Measurements from ENCODE around the gene DCTN3. TPM values are rescaled to one million over a fixed set of nuclear protein-coding genes. Genes with fewer than 3 reads are reported as not detected.

DCTN3 gene
- total and polyA plus RNA-seq, 9 of the 15 experiments (the other 6 are each of a cell fraction or from before 2014, with no cell fraction given): 11.0 to 51.0 (median 41.9) TPM

- Histone ChIP-seq H4K20me1 (replicated peaks; ENCODE audit: control insufficient read depth, insufficient read depth, low read length) (no peaks in the 10 kb centered on the region), H2AFZ (ENCODE audit: low read depth, low read length) (no peak overlapping the region), H3K79me2 (ENCODE audit: control insufficient read depth, insufficient read depth, low read length) (no peaks in the 10 kb centered on the region), H3K4me2 (ENCODE audit: insufficient read depth, low read length) (no peak overlapping the region), H3K27ac (ENCODE audit: extremely low read depth, low read depth, low read length) (no peak overlapping the region), H3K9ac (ENCODE audit: insufficient read depth in 1 of 2, low read depth in 2 of 2, low read length in 2 of 2) (peak overlapping the region in 1 of 2 experiments; percentile 23; a peak in 1 of 4 replicates), H3K36me3 (ENCODE audit: control insufficient read depth, insufficient read depth, low read length) (no peaks in the 10 kb centered on the region), H3K9me3 (replicated peaks; ENCODE audit: control insufficient read depth, insufficient read depth, low read depth, low read length) (no peaks in the 10 kb centered on the region), H3K4me1 (replicated peaks in 1 of 2; ENCODE audit: control insufficient read depth in 2 of 2, insufficient read depth in 2 of 2, low read length in 2 of 2) (peaks cover 21 to 34% of the 10 kb centered on the region in 2 experiments), H3K27me3 (ENCODE audit: control insufficient read depth in 2 of 2, insufficient read depth in 2 of 2, low read length in 2 of 2) (no peaks in the 10 kb centered on the region), H3K9me1 (ENCODE audit: control insufficient read depth, insufficient read depth, low read length) (no peaks in the 10 kb centered on the region), H3K4me3 (no peak overlapping the region)
- intact Hi-C loops (cut with micrococcal nuclease) (no loop called here), in situ Hi-C loops (cut with MboI) (no loop called here)
- TF ChIP-seq ZC3H8 (IDR thresholded peaks at IDR 0.05) (no peak), NFXL1 (CRISPR knock-in tag; IDR thresholded peaks at IDR 0.05) (no peak), E2F5 (CRISPR knock-in tag; IDR thresholded peaks at IDR 0.05) (no peak), DPF2 (IDR thresholded peaks at IDR 0.05) (no peak), NFE2L1 (tag; IDR thresholded peaks at IDR 0.05; ENCODE audit: borderline replicate concordance, low read depth) (no peak), PHF20 (IDR thresholded peaks at IDR 0.05; ENCODE audit: partially characterized antibody) (no peak), ZC3H11A (IDR thresholded peaks at IDR 0.05; ENCODE audit: low read depth, low read length) (no peak), FOXJ3 (CRISPR knock-in tag; IDR thresholded peaks at IDR 0.05) (no peak), CSDE1 (IDR thresholded peaks at IDR 0.05) (no peak), SP2 (IDR thresholded peaks at IDR 0.05; ENCODE audit: extremely low read depth, low read depth, low read length, poor library complexity, severe bottlenecking) (no peak), NR1H2 (CRISPR knock-in tag; IDR thresholded peaks at IDR 0.05) (no peak), JUND (IDR thresholded peaks at IDR 0.05; ENCODE audit: borderline replicate concordance, low read depth, low read length) (no peak), JUND (tag; IDR thresholded peaks at IDR 0.05; ENCODE audit: borderline replicate concordance, low read depth, low read length) (no peak), ZBTB12 (CRISPR knock-in tag; IDR thresholded peaks at IDR 0.05) (no peak), PTTG1 (tag; IDR thresholded peaks at IDR 0.05; ENCODE audit: low read depth) (no peak), HOXB6 (CRISPR knock-in tag; IDR thresholded peaks at IDR 0.05; ENCODE audit: borderline replicate concordance) (no peak), TEAD1 (CRISPR knock-in tag; IDR thresholded peaks at IDR 0.05) (no peak)
- DNase-seq (ENCODE audit: extremely low read depth in 1 of 4, low spot score in 3 of 4) (no peak), ATAC-seq (no peak), FAIRE-seq (no peak)
- 58% methylated on average over 4 of the region's 5 CpGs for WGBS (ENCODE audit: insufficient coverage, low coverage, missing lambda C conversion rate)
- ChIA-PET CTCF (ENCODE audit: low intra/inter-chr PET ratio) (no interaction called here), POLR2A (no interaction called here)
- BruUV-seq (replicated peaks): no TSS peak
These were observed 36.7 kb upstream of the DCTN3 start for GRCh38 chr9:34656992-34657391.

Measured in K562 (cell line).